Superior temporal gyrus (tissue), 1 donor: ENCODE results near the gene ITPR3.
A peak's percentile ranks its signal among the peaks of the same experiment; 100 is the strongest.

Experiments used
- DNase-seq: peaks from one replicate; pipeline ENCODE4 v3.0.0-alpha.2; 2016; ENCODE audit errors: extremely low spot score

ITPR3 gene

GRCh38 chr6:33620856-33621710, at the start of gene ITPR3:
Gene ITPR3, plus strand, starts transcription at chr6:33621322. Its CDS starts 281 bp downstream, at chr6:33621603.
- DNase-seq: no peak

GRCh38 chr6:33571637-33572316, 49.3 kb upstream of the ITPR3 start:
- DNase-seq: peak; percentile 61

GRCh38 chr6:33575211-33575610, 45.9 kb upstream of the ITPR3 start:
- no peak for DNase-seq

GRCh38 chr6:33576668-33577067, 44.5 kb upstream of the ITPR3 start:
- DNase-seq: no peak

GRCh38 chr6:33577106-33577535, 44.0 kb upstream of the ITPR3 start:
- DNase-seq: no peak

GRCh38 chr6:33577718-33578117, 43.4 kb upstream of the ITPR3 start:
- no peak for DNase-seq

GRCh38 chr6:33578164-33578563, 43.0 kb upstream of the ITPR3 start:
- no peak for DNase-seq

GRCh38 chr6:33578588-33579011, 42.5 kb upstream of the ITPR3 start:
- DNase-seq: no peak

GRCh38 chr6:33579828-33580714, 41.1 kb upstream of the ITPR3 start, which contains the start of gene BAK1:
Gene BAK1, minus strand, starts transcription at chr6:33580276. Its CDS starts 2,672 bp downstream, at chr6:33577604.
- peak; percentile 90 for DNase-seq

GRCh38 chr6:33581186-33581585, 39.9 kb upstream of the ITPR3 start:
- no peak for DNase-seq

- DNase-seq: no peak
Observed at GRCh38 chr6:33583591-33584155, 37.4 kb upstream of the ITPR3 start.

GRCh38 chr6:33584700-33585402, 36.3 kb upstream of the ITPR3 start:
- DNase-seq: no peak

- peak; percentile 84 for DNase-seq
Observed at GRCh38 chr6:33585403-33586107, 35.6 kb upstream of the ITPR3 start.

- no peak for DNase-seq
Observed at GRCh38 chr6:33586108-33586640, 34.9 kb upstream of the ITPR3 start.

- no peak for DNase-seq
Observed at GRCh38 chr6:33587529-33587928, 33.6 kb upstream of the ITPR3 start.

GRCh38 chr6:33588894-33589293, 32.2 kb upstream of the ITPR3 start:
- DNase-seq: no peak

- DNase-seq: no peak
Observed at GRCh38 chr6:33589392-33589730, 31.8 kb upstream of the ITPR3 start.

GRCh38 chr6:33589731-33590530, 31.2 kb upstream of the ITPR3 start:
- DNase-seq: peak; percentile 44

- no peak for DNase-seq
Observed at GRCh38 chr6:33590531-33591198, 30.5 kb upstream of the ITPR3 start.
